Measurements from ENCODE around the gene BDKRB2.

DNA sequence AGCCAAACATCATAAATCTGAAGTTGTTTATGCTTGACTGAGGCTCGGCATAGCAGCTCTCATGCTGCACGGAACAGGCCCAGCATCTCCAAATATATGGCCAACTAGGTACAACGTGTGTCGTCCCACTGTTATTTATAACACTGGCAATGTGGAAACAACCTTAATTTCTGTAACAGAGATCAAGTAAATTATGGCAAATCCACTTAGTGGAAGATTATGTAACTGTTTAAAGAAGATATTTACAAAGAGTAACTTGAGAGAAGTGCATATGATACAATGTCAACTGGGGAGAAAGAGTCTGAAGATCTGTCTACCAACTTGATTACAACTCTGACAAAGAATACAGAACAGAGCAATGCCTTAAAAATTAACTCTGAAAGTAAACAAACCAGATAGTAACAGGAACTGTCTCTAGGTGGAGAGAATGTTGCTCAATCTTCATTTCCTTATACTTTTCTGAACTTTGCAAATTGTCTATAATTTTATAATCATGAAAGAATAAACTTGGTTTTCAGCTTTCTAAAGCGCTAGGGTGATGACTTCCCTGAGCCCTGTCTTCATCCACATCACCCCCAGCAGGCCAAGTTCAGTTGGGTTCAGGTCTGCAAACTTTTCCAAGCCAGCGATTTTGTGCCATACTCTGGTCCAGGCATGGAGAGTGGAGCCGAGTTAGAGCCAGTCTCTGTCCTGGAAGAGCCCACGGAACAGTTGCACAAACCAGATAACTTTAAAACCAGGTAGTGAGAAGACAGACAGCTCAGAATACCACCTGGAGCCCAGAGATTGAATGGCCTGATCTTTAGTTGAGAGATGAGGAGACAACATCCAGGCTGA lies 44.3 kb upstream of the BDKRB2 start:
- TF ChIP-seq EZH2 (IDR thresholded peaks at IDR 0.05) (no peak), POLR2A (IDR thresholded peaks at IDR 0.05; ENCODE audit: borderline replicate concordance, extremely low read depth, insufficient read depth, insufficient read length) (no peak)

Data from HCT116 (cell line).